B cell (primary cell): ENCODE data around the gene KAT2A.

ENCODE experiments used
- EZH2 ChIP-seq: IDR thresholded peaks from 2 replicates; pipeline ENCODE4 v1.6.1; 2012; ENCODE audit warnings: borderline replicate concordance, low read depth, mild to moderate bottlenecking, moderate library complexity, low read length; ENCODE audit not compliant: insufficient read depth, poor library complexity, severe bottlenecking
- TF ChIP-seq, protein P1 (sequence below): fragments of 200-600 bp; IDR thresholded peaks from one replicate; pipeline ENCODE4 v1.8.0; 2022; ENCODE audit warnings: antibody characterized with exemption, mild to moderate bottlenecking

DNA sequence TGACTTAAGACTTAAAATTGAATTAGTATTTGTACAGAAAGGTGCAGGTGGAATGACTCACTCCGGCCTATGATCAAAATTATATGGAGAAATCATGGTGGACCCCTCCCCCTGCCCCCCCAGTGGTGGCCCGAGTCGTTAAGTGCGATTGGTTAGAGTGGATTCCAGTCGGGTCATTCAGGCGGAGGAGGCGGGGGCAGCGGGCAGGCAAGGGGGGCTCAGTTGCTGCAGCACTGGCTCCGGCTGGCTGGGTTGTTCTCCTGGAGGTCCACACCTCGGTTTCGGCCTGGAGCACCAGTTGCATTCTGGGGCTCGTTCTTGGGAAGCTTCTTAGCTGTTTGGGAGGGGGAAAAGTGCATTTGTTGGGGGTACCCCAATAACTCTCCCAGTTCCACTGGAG, 4.4 kb upstream of the KAT2A start:
- TF ChIP-seq, protein P1, sequence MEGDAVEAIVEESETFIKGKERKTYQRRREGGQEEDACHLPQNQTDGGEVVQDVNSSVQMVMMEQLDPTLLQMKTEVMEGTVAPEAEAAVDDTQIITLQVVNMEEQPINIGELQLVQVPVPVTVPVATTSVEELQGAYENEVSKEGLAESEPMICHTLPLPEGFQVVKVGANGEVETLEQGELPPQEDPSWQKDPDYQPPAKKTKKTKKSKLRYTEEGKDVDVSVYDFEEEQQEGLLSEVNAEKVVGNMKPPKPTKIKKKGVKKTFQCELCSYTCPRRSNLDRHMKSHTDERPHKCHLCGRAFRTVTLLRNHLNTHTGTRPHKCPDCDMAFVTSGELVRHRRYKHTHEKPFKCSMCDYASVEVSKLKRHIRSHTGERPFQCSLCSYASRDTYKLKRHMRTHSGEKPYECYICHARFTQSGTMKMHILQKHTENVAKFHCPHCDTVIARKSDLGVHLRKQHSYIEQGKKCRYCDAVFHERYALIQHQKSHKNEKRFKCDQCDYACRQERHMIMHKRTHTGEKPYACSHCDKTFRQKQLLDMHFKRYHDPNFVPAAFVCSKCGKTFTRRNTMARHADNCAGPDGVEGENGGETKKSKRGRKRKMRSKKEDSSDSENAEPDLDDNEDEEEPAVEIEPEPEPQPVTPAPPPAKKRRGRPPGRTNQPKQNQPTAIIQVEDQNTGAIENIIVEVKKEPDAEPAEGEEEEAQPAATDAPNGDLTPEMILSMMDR, result no peak
- no peak for TF ChIP-seq EZH2
